Thymus (tissue), 11 donors: ENCODE measurements around the gene SLAMF6. TPM values are rescaled to one million over a fixed set of nuclear protein-coding genes. Genes with fewer than 3 reads are reported as not detected.

Experiments used
- DNase-seq, 9 donors: peaks; one replicate each; pipeline ENCODE4 v3.0.0-alpha.2; 2013; ENCODE audit warnings: low spot score in 9 of 9, low read depth in 6 of 9, missing footprints in 1 of 9
- H3K27ac ChIP-seq, 2 donors: one replicate each; pipeline ENCODE4 v1.5.1; 2013; ENCODE audit warnings: control low read depth in 1 of 2, low read depth in 1 of 2, low read length in 1 of 2, mild to moderate bottlenecking in 1 of 2, moderate library complexity in 1 of 2
- H3K27me3 ChIP-seq, 2 donors: one replicate each; pipeline ENCODE4 v1.5.1; 2013; ENCODE audit warnings: low read length in 1 of 2; ENCODE audit not compliant: control insufficient read depth in 2 of 2, insufficient read depth in 1 of 2
- H3K36me3 ChIP-seq, 2 donors: one replicate each; pipeline ENCODE4 v1.5.1; 2013; ENCODE audit warnings: low read length in 1 of 2, mild to moderate bottlenecking in 1 of 2, moderate library complexity in 1 of 2; ENCODE audit not compliant: control insufficient read depth in 2 of 2, insufficient read depth in 2 of 2
- H3K4me1 ChIP-seq, 2 donors: one replicate each; pipeline ENCODE4 v1.5.1; 2013; ENCODE audit warnings: low read length in 2 of 2; ENCODE audit not compliant: control insufficient read depth in 2 of 2, insufficient read depth in 2 of 2
- H3K4me3 ChIP-seq, 2 donors: one replicate each; pipeline ENCODE4 v1.5.1; 2013; ENCODE audit warnings: low read length in 2 of 2, control low read depth in 1 of 2, mild to moderate bottlenecking in 1 of 2
- H3K9me3 ChIP-seq, 2 donors: one replicate each; pipeline ENCODE4 v1.5.1; 2013; ENCODE audit warnings: low read length in 1 of 2, mild to moderate bottlenecking in 1 of 2; ENCODE audit not compliant: control insufficient read depth in 2 of 2, insufficient read depth in 1 of 2
- WGBS: extraction: QIAGEN DNeasy Blood & Tissue Kit; methylation state at CpG from one replicate; pipeline ENCODE4 v1.1.7; 2013; 5-methylcytosine and 5-hydroxymethylcytosine counted together
- polyA plus RNA-seq: library from polyadenylated mRNA; stranded (reverse); fragments of 200-250 nt; gene quantifications from one replicate; pipeline ENCODE4 v1.2.3, GENCODE V29; 2013
- total RNA-seq: library from RNA; stranded (reverse); fragments of 120-200 nt; gene quantifications from one replicate; pipeline ENCODE4 v1.2.4, GENCODE V29; 2013
- donor health status: healthy.

SLAMF6 gene
- total and polyA plus RNA-seq, 2 donors: 11.5 to 12.6 TPM

GRCh38 chr1:160466961-160467360 lies 56.1 kb downstream of the SLAMF6 start:
- H3K4me1 ChIP-seq: peaks cover 0 to 4% of the 10 kb centered on the region in 2 donors
- no peaks in the 10 kb centered on the region for H3K27me3 ChIP-seq
- 96% methylated on average over 2 of the region's 2 CpGs for WGBS
- no peak overlapping the region for H3K4me3 ChIP-seq
- no peak overlapping the region for H3K27ac ChIP-seq
- no peaks in the 10 kb centered on the region for H3K9me3 ChIP-seq
- DNase-seq: no peak
- no peaks in the 10 kb centered on the region for H3K36me3 ChIP-seq

- Histone ChIP-seq H3K27ac (no peak overlapping the region), H3K4me3 (no peak overlapping the region), H3K4me1 (peaks cover 2 to 4% of the 10 kb centered on the region in 2 donors), H3K27me3 (no peaks in the 10 kb centered on the region), H3K36me3 (no peaks in the 10 kb centered on the region), H3K9me3 (no peaks in the 10 kb centered on the region)
- no peak for DNase-seq
- 97% methylated on average over 6 of the region's 6 CpGs for WGBS
Measured at GRCh38 chr1:160465123-160465522, 57.9 kb downstream of the SLAMF6 start.

- Histone ChIP-seq H3K27ac (peak overlapping the region in 1 of 2 donors; percentile 8), H3K4me1 (peaks cover 2 to 4% of the 10 kb centered on the region in 2 donors), H3K4me3 (no peak overlapping the region), H3K9me3 (no peaks in the 10 kb centered on the region), H3K36me3 (no peaks in the 10 kb centered on the region), H3K27me3 (no peaks in the 10 kb centered on the region)
- WGBS: 70% methylated on average over 4 of the region's 4 CpGs
- DNase-seq: peak in 1 of 9 donors; percentile 21
Measured at GRCh38 chr1:160460683-160461287, 62.3 kb downstream of the SLAMF6 start.

- 89% methylated on average over 5 of the region's 5 CpGs for WGBS
- Histone ChIP-seq H3K36me3 (no peaks in the 10 kb centered on the region), H3K27me3 (no peaks in the 10 kb centered on the region), H3K27ac (peak overlapping the region in 1 of 2 donors; percentile 8), H3K9me3 (no peaks in the 10 kb centered on the region), H3K4me1 (peaks cover 2 to 4% of the 10 kb centered on the region in 2 donors), H3K4me3 (no peak overlapping the region)
- DNase-seq: no peak
Measured at GRCh38 chr1:160460214-160460642, 62.8 kb downstream of the SLAMF6 start.

- Histone ChIP-seq H3K4me3 (no peak overlapping the region), H3K27me3 (no peaks in the 10 kb centered on the region), H3K36me3 (no peaks in the 10 kb centered on the region), H3K9me3 (no peaks in the 10 kb centered on the region), H3K27ac (no peak overlapping the region), H3K4me1 (peaks cover 2 to 4% of the 10 kb centered on the region in 2 donors)
- DNase-seq: no peak
- WGBS: 91% methylated on average over 2 of the region's 2 CpGs
Measured at GRCh38 chr1:160459687-160460086, 63.4 kb downstream of the SLAMF6 start.

- Histone ChIP-seq H3K4me1 (peaks cover 2 to 4% of the 10 kb centered on the region in 2 donors), H3K27ac (no peak overlapping the region), H3K9me3 (no peaks in the 10 kb centered on the region), H3K4me3 (no peak overlapping the region), H3K36me3 (no peaks in the 10 kb centered on the region), H3K27me3 (no peaks in the 10 kb centered on the region)
- DNase-seq: no peak
- 70% methylated on average over 2 of the region's 2 CpGs for WGBS
Measured at GRCh38 chr1:160459056-160459455, 64.0 kb downstream of the SLAMF6 start.

- Histone ChIP-seq H3K27ac (no peak overlapping the region), H3K36me3 (no peaks in the 10 kb centered on the region), H3K4me3 (no peak overlapping the region), H3K9me3 (no peaks in the 10 kb centered on the region), H3K4me1 (no peaks in the 10 kb centered on the region), H3K27me3 (no peaks in the 10 kb centered on the region)
- 56% methylated on average over 1 of the region's 1 CpG for WGBS
- DNase-seq: no peak
Measured at GRCh38 chr1:160455153-160455517, 67.9 kb downstream of the SLAMF6 start.

GRCh38 chr1:160454371-160455152 lies 68.5 kb downstream of the SLAMF6 start:
- no peaks in the 10 kb centered on the region for H3K36me3 ChIP-seq
- 97% methylated on average over 6 of the region's 6 CpGs for WGBS
- H3K27me3 ChIP-seq: no peaks in the 10 kb centered on the region
- no peaks in the 10 kb centered on the region for H3K4me1 ChIP-seq
- no peak for DNase-seq
- H3K4me3 ChIP-seq: no peak overlapping the region
- no peaks in the 10 kb centered on the region for H3K9me3 ChIP-seq
- H3K27ac ChIP-seq: no peak overlapping the region

- Histone ChIP-seq H3K4me1 (no peaks in the 10 kb centered on the region), H3K9me3 (no peaks in the 10 kb centered on the region), H3K4me3 (no peak overlapping the region), H3K27ac (no peak overlapping the region), H3K36me3 (no peaks in the 10 kb centered on the region), H3K27me3 (no peaks in the 10 kb centered on the region)
- no peak for DNase-seq
- WGBS: 96% methylated on average over 7 of the region's 7 CpGs
Measured at GRCh38 chr1:160453443-160453842, 69.6 kb downstream of the SLAMF6 start.
